Esophagus squamous epithelium (tissue), 5 donors: ENCODE measurements around the gene PAXX. TPM values are rescaled to one million over a fixed set of nuclear protein-coding genes. Genes with fewer than 3 reads are reported as not detected.

Source experiments
- DNase-seq: peaks from one replicate; lab custom pipeline; 2025; lab: John Stamatoyannopoulos, UW
- H3K27ac ChIP-seq, 4 donors: fragments of 200-600 bp; sonication (generic); one replicate each; pipeline ENCODE4 v1.5.1; 2016 to 2019; ENCODE audit warnings: mild to moderate bottlenecking in 1 of 4
- H3K27me3 ChIP-seq, 4 donors: fragments of 200-600 bp; sonication (generic); 1 replicate in 3 of 4; 2 replicates in 1 of 4; pipeline versions ENCODE4 v1.5.1 to v1.6.0; 2017 to 2021; ENCODE audit warnings: antibody characterized with exemption in 1 of 4
- H3K36me3 ChIP-seq, 3 donors: fragments of 200-600 bp; sonication (generic); one replicate each; pipeline ENCODE4 v1.5.1; 2016 to 2019
- H3K4me1 ChIP-seq, 3 donors: fragments of 200-600 bp; sonication (generic); one replicate each; pipeline ENCODE4 v1.5.1; 2017 to 2019
- H3K4me3 ChIP-seq, 4 donors: fragments of 200-600 bp; sonication (generic); 1 replicate in 3 of 4; 2 replicates in 1 of 4; pipeline ENCODE4 v1.5.1; 2016 to 2019; ENCODE audit warnings: mild to moderate bottlenecking in 2 of 4, moderate library complexity in 1 of 4
- H3K9me3 ChIP-seq, 3 donors: fragments of 200-600 bp; sonication (generic); one replicate each; pipeline ENCODE4 v1.5.1; 2016 to 2019
- CTCF ChIP-seq, 6 experiments: fragments of 450-650 bp in 4 of 6; fragments of 200-600 bp in 2 of 6; sonication (generic) in 2 of 6; IDR thresholded peaks; one replicate each; pipeline ENCODE4 v1.5.1; 2016 to 2019; ENCODE audit warnings: antibody characterized with exemption in 6 of 6, mild to moderate bottlenecking in 4 of 6, moderate library complexity in 4 of 6
- POLR2A ChIP-seq, 4 donors: fragments of 450-650 bp; IDR thresholded peaks; one replicate each; pipeline ENCODE4 v1.6.1; 2017; ENCODE audit warnings: antibody characterized with exemption in 4 of 4, mild to moderate bottlenecking in 4 of 4, moderate library complexity in 3 of 4
- WGBS, 2 donors: methylation state at CpG; one replicate each; pipeline ENCODE4 v1.1.5; 2018; 5-methylcytosine and 5-hydroxymethylcytosine counted together
- intact Hi-C: fragments of 100-400 bp; cut with DNase I; formaldehyde crosslinking; loops from one replicate; pipeline ENCODE4 v1.15.0; 2022
- total RNA-seq, 4 donors: library from RNA; depleted of rRNA; stranded (reverse); fragments of >200 nt; gene quantifications; one replicate each; pipeline ENCODE4 v1.1.0, GENCODE V29; 2016
- donor health status: DM: yes; HTN: yes; CAD: no.

PAXX gene
- total RNA-seq, 4 donors from 2014 or later, result 18.3 to 56.3 (median 49.6) TPM

GRCh38 chr9:137007816-137008270 is 15.6 kb downstream of the PAXX start:
- 83 to 86% methylated on average over 2 to 6 of the region's 13 CpGs for WGBS, 2 donors

GRCh38 chr9:137008312-137008711 is 16.1 kb downstream of the PAXX start:
- intact Hi-C loops, result no loop called here
- WGBS, 2 donors, result no CpG with 5 or more reads among the region's 22 CpGs
- no peaks in the 10 kb centered on the region for H3K9me3 ChIP-seq
- no peak overlapping the region for H3K27ac ChIP-seq
- TF ChIP-seq POLR2A (IDR thresholded peaks at IDR 0.05) (no peak), CTCF (IDR thresholded peaks at IDR 0.05) (no peak)
- H3K36me3 ChIP-seq, result peaks cover 0 to 48% (median 0%) of the 10 kb centered on the region in 3 donors
- H3K4me1 ChIP-seq, result peaks cover 0 to 14% (median 0%) of the 10 kb centered on the region in 3 donors
- no peak overlapping the region for H3K4me3 ChIP-seq
- DNase-seq, result no peak
- H3K27me3 ChIP-seq, result no peaks in the 10 kb centered on the region

More at GRCh38 chr9:137007816-137008270, 15.6 kb downstream of the PAXX start:
- Histone ChIP-seq H3K9me3 (no peaks in the 10 kb centered on the region), H3K36me3 (peaks cover 0 to 44% (median 0%) of the 10 kb centered on the region in 3 donors), H3K27ac (no peak overlapping the region), H3K4me1 (peaks cover 0 to 14% (median 0%) of the 10 kb centered on the region in 3 donors), H3K4me3 (no peak overlapping the region), H3K27me3 (no peaks in the 10 kb centered on the region)
- DNase-seq, result no peak
- intact Hi-C loops, result no loop called here
- TF ChIP-seq CTCF (IDR thresholded peaks at IDR 0.05), result no peak
- no peak for TF ChIP-seq POLR2A (IDR thresholded peaks at IDR 0.05)

- intact Hi-C loops, result no loop called here
- peaks cover 0 to 57% (median 0%) of the 10 kb centered on the region in 3 donors for H3K36me3 ChIP-seq
- H3K27ac ChIP-seq, result no peak overlapping the region
- H3K4me3 ChIP-seq, result no peak overlapping the region
- no peak for TF ChIP-seq CTCF (IDR thresholded peaks at IDR 0.05)
- no peak for TF ChIP-seq POLR2A (IDR thresholded peaks at IDR 0.05)
- DNase-seq, result no peak
- 100% methylated on average over 2 of the region's 18 CpGs; no CpG with 5 or more reads in 1 of the 2 donors for WGBS, 2 donors
- H3K9me3 ChIP-seq, result no peaks in the 10 kb centered on the region
- H3K4me1 ChIP-seq, result peaks cover 0 to 14% (median 0%) of the 10 kb centered on the region in 3 donors
- H3K27me3 ChIP-seq, result no peaks in the 10 kb centered on the region
Measured at GRCh38 chr9:137009217-137009616, 17.0 kb downstream of the PAXX start.

GRCh38 chr9:137009938-137010732 is 17.9 kb downstream of the PAXX start:
- peaks cover 0 to 67% (median 0%) of the 10 kb centered on the region in 3 donors for H3K36me3 ChIP-seq
- WGBS, 2 donors, result 100% methylated on average over 1 to 3 of the region's 49 CpGs
- TF ChIP-seq POLR2A (IDR thresholded peaks at IDR 0.05) (no peak), CTCF (IDR thresholded peaks at IDR 0.05) (no peak)
- intact Hi-C loops, result no loop called here
- H3K4me1 ChIP-seq, result peaks cover 0 to 14% (median 0%) of the 10 kb centered on the region in 3 donors
- H3K27ac ChIP-seq, result no peak overlapping the region
- no peak for DNase-seq
- H3K4me3 ChIP-seq, result no peak overlapping the region
- H3K9me3 ChIP-seq, result no peaks in the 10 kb centered on the region
- no peaks in the 10 kb centered on the region for H3K27me3 ChIP-seq

- Histone ChIP-seq H3K4me1 (peaks cover 0 to 14% (median 0%) of the 10 kb centered on the region in 3 donors), H3K36me3 (peaks cover 0 to 77% (median 0%) of the 10 kb centered on the region in 3 donors), H3K27ac (no peak overlapping the region), H3K4me3 (no peak overlapping the region), H3K9me3 (no peaks in the 10 kb centered on the region), H3K27me3 (no peaks in the 10 kb centered on the region)
- no peak for DNase-seq
- intact Hi-C loops, result no loop called here
- no peak for TF ChIP-seq POLR2A (IDR thresholded peaks at IDR 0.05)
- TF ChIP-seq CTCF (IDR thresholded peaks at IDR 0.05), result no peak
- WGBS, 2 donors, result 64 to 90% methylated on average over 9 to 17 of the region's 24 CpGs
Measured at GRCh38 chr9:137011156-137011555, 18.9 kb downstream of the PAXX start.
